ENCODE measurements around the gene SNAI3. TPM values are rescaled to one million over a fixed set of nuclear protein-coding genes. Genes with fewer than 3 reads are reported as not detected.

The SNAI3 gene
- total and polyA plus RNA-seq, 7 experiments from 2014 or later = 2.7 to 13.5 (median 6.5) TPM

DNA sequence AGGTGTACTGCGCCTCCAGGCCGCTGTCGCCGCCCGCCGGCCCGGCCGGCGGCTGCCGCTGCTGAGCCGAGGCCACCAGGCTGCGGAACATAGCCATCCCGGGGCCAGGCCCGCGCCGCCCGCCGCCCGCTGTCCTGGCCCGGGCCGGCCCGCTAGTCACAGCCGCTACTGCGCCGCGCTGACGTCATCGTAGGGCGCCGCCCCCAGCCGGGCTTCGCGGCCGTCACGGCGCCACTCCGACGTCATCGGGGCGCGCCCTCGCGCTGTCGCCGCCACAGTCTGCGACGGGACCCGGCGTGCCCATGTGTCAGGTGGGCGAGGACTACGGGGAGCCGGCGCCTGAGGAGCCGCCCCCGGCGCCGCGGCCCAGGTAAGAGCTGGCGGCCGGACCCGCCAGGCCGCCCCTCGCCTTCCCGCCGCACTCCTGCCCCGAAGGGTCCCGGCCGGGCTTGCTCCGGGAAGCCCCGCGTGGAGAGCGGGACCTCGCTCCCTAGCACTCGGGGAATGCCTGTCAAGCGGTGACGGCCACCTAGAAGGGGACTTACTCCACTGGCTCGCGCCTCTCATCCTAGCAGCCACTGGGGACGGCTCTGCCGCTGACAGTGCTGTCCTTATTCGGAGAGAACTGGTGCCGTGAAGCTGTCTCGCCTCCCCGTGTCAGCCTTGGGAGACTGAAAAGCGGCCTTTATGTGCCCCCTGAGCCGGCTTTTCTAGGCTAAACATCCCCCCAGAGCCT, 20.1 kb upstream of the SNAI3 start, which contains the start of the genes CTU2 and RNF166:
Gene CTU2, plus strand, starts transcription at position 275 of the 736 bp plus-strand sequence. Its CDS starts 28 bp downstream, at position 303.
Gene RNF166, minus strand, starts transcription at position 180 of the 736 bp plus-strand sequence. Its CDS starts 83 bp downstream, at position 97.
- ChIA-PET CTCF (interaction anchor here (1.2 kb wide), 1 partner anchor 21 kb away, joined by 5 read pairs; no protein-coding TSS in a partner anchor), POLR2A (interaction anchor here (0.6 to 2.3 kb wide), 6 partner anchors 19 to 151 kb away, joined by 3 to 17 read pairs (median 8); partner anchors contain the start of genes GALNS, TRAPPC2L and ZC3H18)
- H3K9me3 ChIP-seq (ENCODE audit: control insufficient read depth in 2 of 3, low read length in 3 of 3) = no peaks in the 10 kb centered on the region
- peaks cover 0 to 13% (median 0%) of the 10 kb centered on the region in 5 donors for H3K36me3 Mint-ChIP-seq
- peaks cover 0 to 21% (median 0%) of the 10 kb centered on the region in 3 experiments for H3K36me3 ChIP-seq (ENCODE audit: control insufficient read depth in 2 of 3, insufficient read depth in 3 of 3, low read length in 3 of 3)
- peak within 1 kb of the TSS; percentile 88 for H3K27ac ChIP-seq (ENCODE audit: low read depth, low read length)
- H3K27me3 ChIP-seq (ENCODE audit: control insufficient read depth in 2 of 2, insufficient read depth in 2 of 2, low read length in 2 of 2) = no peaks in the 10 kb centered on the region
- DNase-seq (peak; percentile 86 to 98 (median 92)), ATAC-seq (peak; percentile 84)
- H3K27me3 Mint-ChIP-seq = no peaks in the 10 kb centered on the region
- peak within 1 kb of the TSS; percentile 78 to 98 (median 94) for H3K4me3 Mint-ChIP-seq
- intact Hi-C loops (cut with micrococcal nuclease) = loop anchor here (1.0 to 10.0 kb wide), 10 partner anchors 43 to 1018 kb away; partner anchors contain the start of genes MVD (in 2 of the 2), ZC3H18 (in 2 of the 2), BANP (in 1 of the 2) and CDT1 (in 1 of the 2)
- peak within 1 kb of the TSS; percentile 79 for H3K4me3 ChIP-seq (ENCODE audit: low read length)
- H3K4me1 ChIP-seq (ENCODE audit: control insufficient read depth in 2 of 2, insufficient read depth in 2 of 2, low read length in 2 of 2) = peaks cover 25 to 40% of the 10 kb centered on the region in 2 donors
- peaks cover 31 to 45% (median 41%) of the 10 kb centered on the region in 7 donors for H3K4me1 Mint-ChIP-seq
- peak within 1 kb of the TSS; percentile 85 to 98 (median 97) for H3K27ac Mint-ChIP-seq
- H3K9me3 Mint-ChIP-seq = no peaks in the 10 kb centered on the region

DNA sequence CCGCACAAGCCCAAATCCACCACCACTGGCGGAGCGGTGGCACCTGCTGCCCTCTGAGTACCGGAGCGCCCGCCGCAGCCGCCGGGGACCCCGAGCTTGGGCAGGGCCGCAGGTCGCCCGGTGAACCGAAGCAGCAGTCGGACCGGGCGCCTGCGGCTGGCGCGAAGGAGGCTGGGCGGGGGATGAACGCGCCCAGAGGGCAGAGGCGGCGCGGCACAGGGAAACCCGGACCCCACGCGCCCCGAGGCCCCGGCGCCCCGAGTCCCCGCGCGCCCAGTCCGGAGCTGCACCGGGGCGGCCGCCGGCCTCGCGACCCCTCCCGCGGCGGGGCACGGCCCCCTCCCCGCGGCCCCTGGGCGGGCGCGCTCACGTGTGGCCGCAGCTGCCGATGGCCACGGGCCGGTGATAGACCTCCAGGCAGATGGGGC, 19.5 kb upstream of the SNAI3 start:
- peaks cover 0 to 20% (median 0%) of the 10 kb centered on the region in 3 experiments for H3K36me3 ChIP-seq (ENCODE audit: control insufficient read depth in 2 of 3, insufficient read depth in 3 of 3, low read length in 3 of 3)
- H3K9me3 ChIP-seq (ENCODE audit: control insufficient read depth in 2 of 3, low read length in 3 of 3) = no peaks in the 10 kb centered on the region
- Mint-ChIP-seq H3K36me3 (peaks cover 0 to 16% (median 0%) of the 10 kb centered on the region in 5 donors), H3K4me3 (peak overlapping the region; percentile 78 to 98 (median 94)), H3K4me1 (peaks cover 28 to 50% (median 41%) of the 10 kb centered on the region in 7 donors), H3K9me3 (no peaks in the 10 kb centered on the region), H3K27me3 (no peaks in the 10 kb centered on the region), H3K27ac (peak overlapping the region; percentile 85 to 98 (median 97))
- peak overlapping the region; percentile 88 for H3K27ac ChIP-seq (ENCODE audit: low read depth, low read length)
- peak in 2 of 9 donors; percentile 25 to 30 for DNase-seq
- no peaks in the 10 kb centered on the region for H3K27me3 ChIP-seq (ENCODE audit: control insufficient read depth in 2 of 2, insufficient read depth in 2 of 2, low read length in 2 of 2)
- peak overlapping the region; percentile 79 for H3K4me3 ChIP-seq (ENCODE audit: low read length)
- ATAC-seq = peak; percentile 0
- peaks cover 27 to 40% of the 10 kb centered on the region in 2 donors for H3K4me1 ChIP-seq (ENCODE audit: control insufficient read depth in 2 of 2, insufficient read depth in 2 of 2, low read length in 2 of 2)
- intact Hi-C loops (cut with micrococcal nuclease) = loop anchor here (1.0 to 10.0 kb wide), 10 partner anchors 43 to 1019 kb away; partner anchors contain the start of genes MVD (in 2 of the 2), ZC3H18 (in 2 of the 2), BANP (in 1 of the 2) and CDT1 (in 1 of the 2)
- POLR2A ChIA-PET = interaction anchor here (0.6 to 4.4 kb wide), 9 partner anchors 13 to 151 kb away, joined by 3 to 33 read pairs (median 9); partner anchors contain the start of genes APRT, GALNS, MVD and TRAPPC2L
- CTCF ChIA-PET = interaction anchor here (1.1 kb wide), 1 partner anchor 53 kb away, joined by 4 read pairs; no protein-coding TSS in a partner anchor

DNA sequence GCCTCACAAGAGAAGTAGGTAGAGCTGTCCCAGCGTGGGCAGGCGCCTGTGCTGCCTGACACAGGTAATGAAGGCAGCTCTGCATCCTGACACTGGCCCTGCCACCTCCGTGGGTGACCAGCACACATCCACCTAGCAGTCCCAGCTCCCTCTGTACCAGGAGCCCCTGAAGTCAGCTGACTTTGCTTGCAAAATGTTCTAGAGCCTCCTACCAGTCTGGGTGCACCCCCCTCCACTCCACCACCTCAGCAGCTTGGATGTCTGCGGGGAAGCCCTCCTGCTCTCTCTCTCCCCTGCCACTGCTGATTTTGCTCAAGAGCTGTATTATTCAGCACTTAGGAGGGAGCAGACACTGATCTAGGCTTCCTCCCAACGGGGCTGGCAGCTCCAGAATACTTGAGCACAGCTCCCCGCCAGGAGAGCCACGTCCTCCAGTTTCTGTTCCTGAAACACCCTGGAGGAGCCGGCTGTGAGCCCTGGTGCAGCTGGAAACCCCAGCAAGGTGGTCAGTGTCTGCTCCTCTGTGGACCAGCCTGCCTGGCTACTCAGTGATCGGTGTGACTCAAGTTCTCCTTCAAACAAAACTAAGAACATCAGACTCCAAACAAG, 18.9 kb upstream of the SNAI3 start:
- DNase-seq (peak in 6 of 9 donors; percentile 48 to 80 (median 52)), ATAC-seq (no peak)
- ChIA-PET CTCF (interaction anchor here (1.0 to 1.8 kb wide), 3 partner anchors 32 to 52 kb away, joined by 4 to 8 read pairs (median 6); no protein-coding TSS in a partner anchor), POLR2A (interaction anchor here (0.6 to 4.4 kb wide), 12 partner anchors 12 to 152 kb away, joined by 3 to 33 read pairs (median 8); partner anchors contain the start of genes APRT, GALNS, MVD and TRAPPC2L)
- peaks cover 30 to 44% of the 10 kb centered on the region in 2 donors for H3K4me1 ChIP-seq (ENCODE audit: control insufficient read depth in 2 of 2, insufficient read depth in 2 of 2, low read length in 2 of 2)
- Mint-ChIP-seq H3K4me3 (peak overlapping the region; percentile 78 to 98 (median 94)), H3K27ac (peak overlapping the region; percentile 85 to 98 (median 97)), H3K4me1 (peaks cover 30 to 56% (median 44%) of the 10 kb centered on the region in 7 donors), H3K27me3 (no peaks in the 10 kb centered on the region), H3K36me3 (peaks cover 0 to 20% (median 0%) of the 10 kb centered on the region in 5 donors), H3K9me3 (no peaks in the 10 kb centered on the region)
- no peaks in the 10 kb centered on the region for H3K9me3 ChIP-seq (ENCODE audit: control insufficient read depth in 2 of 3, low read length in 3 of 3)
- no peaks in the 10 kb centered on the region for H3K27me3 ChIP-seq (ENCODE audit: control insufficient read depth in 2 of 2, insufficient read depth in 2 of 2, low read length in 2 of 2)
- peak overlapping the region; percentile 88 for H3K27ac ChIP-seq (ENCODE audit: low read depth, low read length)
- peaks cover 0 to 16% (median 0%) of the 10 kb centered on the region in 3 experiments for H3K36me3 ChIP-seq (ENCODE audit: control insufficient read depth in 2 of 3, insufficient read depth in 3 of 3, low read length in 3 of 3)
- intact Hi-C loops (cut with micrococcal nuclease) = loop anchor here (5.0 to 10.0 kb wide), 4 partner anchors 97 to 1020 kb away; partner anchors contain the start of genes BANP (in 1 of the 2), CDT1 (in 1 of the 2), VPS9D1 (in 1 of the 2) and ZFPM1 (in 1 of the 2)
- H3K4me3 ChIP-seq (ENCODE audit: low read length) = peak overlapping the region; percentile 56

DNA sequence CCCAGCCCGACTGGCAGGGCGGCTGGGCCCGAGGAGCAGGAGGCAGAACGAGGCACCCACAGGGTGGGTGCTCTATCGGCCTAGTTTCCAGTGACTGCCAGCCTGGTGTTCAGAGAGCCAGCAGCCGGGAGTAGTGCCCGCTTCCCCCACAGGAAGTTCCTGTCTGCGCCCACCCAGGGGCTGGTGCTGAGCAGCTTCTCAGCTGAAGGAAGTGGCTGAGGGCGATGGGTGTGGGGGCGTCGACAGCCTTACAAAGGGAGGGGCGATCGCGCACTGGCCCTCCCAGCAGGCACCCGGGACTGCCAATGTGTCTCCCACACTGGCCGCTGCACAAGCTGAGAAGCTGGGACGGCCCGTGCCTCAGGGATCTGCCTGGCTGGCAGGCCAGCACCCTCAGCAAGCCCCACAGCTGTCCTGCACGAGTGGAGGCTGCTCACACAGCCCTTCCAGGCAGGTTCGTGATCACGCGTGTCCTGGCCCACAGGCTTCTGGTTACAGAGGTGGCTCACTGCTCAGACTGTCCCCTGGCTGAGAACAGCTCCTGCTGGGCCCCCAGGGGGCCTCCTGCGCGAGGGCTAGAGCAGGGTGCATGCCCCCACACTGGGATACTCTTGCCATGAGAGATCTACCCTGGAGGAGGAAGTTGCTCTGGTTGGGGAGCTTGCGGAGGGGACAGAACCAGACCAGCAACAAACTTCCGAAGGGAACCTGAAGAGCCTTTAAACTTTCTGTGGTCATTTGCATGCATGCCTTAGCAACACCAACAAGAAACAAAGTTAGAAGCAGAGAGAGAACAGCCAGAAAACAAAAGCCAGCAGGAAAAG, 17.4 kb upstream of the SNAI3 start:
- Mint-ChIP-seq H3K4me1 (peaks cover 39 to 64% (median 44%) of the 10 kb centered on the region in 7 donors), H3K36me3 (peaks cover 0 to 21% (median 0%) of the 10 kb centered on the region in 5 donors), H3K9me3 (no peaks in the 10 kb centered on the region), H3K4me3 (peak overlapping the region; percentile 78 to 98 (median 94)), H3K27ac (peak overlapping the region; percentile 85 to 98 (median 97)), H3K27me3 (no peaks in the 10 kb centered on the region)
- Histone ChIP-seq H3K4me1 (ENCODE audit: control insufficient read depth in 2 of 2, insufficient read depth in 2 of 2, low read length in 2 of 2) (peaks cover 41 to 59% of the 10 kb centered on the region in 2 donors), H3K27me3 (ENCODE audit: control insufficient read depth in 2 of 2, insufficient read depth in 2 of 2, low read length in 2 of 2) (no peaks in the 10 kb centered on the region), H3K4me3 (ENCODE audit: low read length) (peak overlapping the region; percentile 56), H3K9me3 (ENCODE audit: control insufficient read depth in 2 of 3, low read length in 3 of 3) (no peaks in the 10 kb centered on the region), H3K27ac (ENCODE audit: low read depth, low read length) (peak overlapping the region; percentile 88), H3K36me3 (ENCODE audit: control insufficient read depth in 2 of 3, insufficient read depth in 3 of 3, low read length in 3 of 3) (peaks cover 0 to 17% (median 0%) of the 10 kb centered on the region in 3 experiments)
- CTCF ChIA-PET = interaction anchor here (0.8 to 1.8 kb wide), 2 partner anchors 33 to 54 kb away, joined by 4 to 8 read pairs; no protein-coding TSS in a partner anchor
- POLR2A ChIA-PET = interaction anchor here (0.7 to 7.0 kb wide), 14 partner anchors 14 to 154 kb away, joined by 3 to 134 read pairs (median 4); partner anchors contain the start of genes APRT, GALNS, MVD and SNAI3
- DNase-seq (peak in 8 of 9 donors; percentile 49 to 73 (median 66)), ATAC-seq (peak; percentile 11)
- intact Hi-C loops (cut with micrococcal nuclease) = loop anchor here (1.0 to 10.0 kb wide), 7 partner anchors 34 to 1021 kb away; partner anchors contain the start of genes BANP (in 2 of the 2), CYBA (in 1 of the 2), GALNS (in 1 of the 2) and IL17C (in 1 of the 2)
